KBM-7 (cell line): Measurements from ENCODE around the gene ABR.
A peak's percentile ranks its signal among the peaks of the same experiment; 100 is the strongest.

Experiments
- DNase-seq: peaks from one replicate; pipeline ENCODE4 v3.0.0-alpha.2; 2015
- in situ Hi-C: fragments of 300-500 bp; cut with MboI; formaldehyde crosslinking; loops from 2 replicates; pipeline ENCODE4 v1.14.3; 2020; ENCODE audit warnings: low sequenced_read_pairs, low pct_unique_long_range_greater_than_20kb, mixed read lengths

The ABR gene

GRCh38 chr17:1179112-1179817 is 516 bp downstream of the ABR start:
- in situ Hi-C loops = no loop called here
- no peak for DNase-seq

GRCh38 chr17:1177016-1177700 is 2.6 kb downstream of the ABR start:
- no peak for DNase-seq
- in situ Hi-C loops = no loop called here

GRCh38 chr17:1174263-1174880 is 5.4 kb downstream of the ABR start:
- in situ Hi-C loops = no loop called here
- DNase-seq = no peak

GRCh38 chr17:1173432-1174262 is 6.1 kb downstream of the ABR start:
- in situ Hi-C loops = no loop called here

GRCh38 chr17:1171953-1172352 is 7.8 kb downstream of the ABR start:
- in situ Hi-C loops = no loop called here
- DNase-seq = no peak

More at GRCh38 chr17:1173432-1174262, 6.1 kb downstream of the ABR start:
- DNase-seq = no peak

- in situ Hi-C loops = no loop called here
- DNase-seq = peak; percentile 28
Measured at GRCh38 chr17:1170739-1171138, 9.0 kb downstream of the ABR start.

- in situ Hi-C loops = no loop called here
- no peak for DNase-seq
Measured at GRCh38 chr17:1169929-1170312, 9.9 kb downstream of the ABR start.

GRCh38 chr17:1169221-1169928 is 10.4 kb downstream of the ABR start:
- in situ Hi-C loops = no loop called here
- DNase-seq = no peak

- DNase-seq = no peak
- in situ Hi-C loops = no loop called here
Measured at GRCh38 chr17:1168533-1169220, 11.1 kb downstream of the ABR start.

- no peak for DNase-seq
- in situ Hi-C loops = no loop called here
Measured at GRCh38 chr17:1166276-1166675, 13.5 kb downstream of the ABR start.

- DNase-seq = no peak
- in situ Hi-C loops = no loop called here
Measured at GRCh38 chr17:1165836-1166235, 13.9 kb downstream of the ABR start.

GRCh38 chr17:1164935-1165556 is 14.7 kb downstream of the ABR start:
- DNase-seq = no peak
- in situ Hi-C loops = no loop called here

- in situ Hi-C loops = no loop called here
- no peak for DNase-seq
Measured at GRCh38 chr17:1162116-1162855, 17.5 kb downstream of the ABR start.

- DNase-seq = no peak
- in situ Hi-C loops = no loop called here
Measured at GRCh38 chr17:1160591-1161390, 19.0 kb downstream of the ABR start.

GRCh38 chr17:1159431-1160180 is 20.2 kb downstream of the ABR start:
- in situ Hi-C loops = no loop called here
- DNase-seq = no peak

GRCh38 chr17:1158879-1159278 is 20.9 kb downstream of the ABR start:
- in situ Hi-C loops = no loop called here
- DNase-seq = no peak
